ENCODE measurements around the gene PEX11A. TPM values are rescaled to one million over a fixed set of nuclear protein-coding genes. Genes with fewer than 3 reads are reported as not detected.

The PEX11A gene
- polyA plus RNA-seq, 1 experiment = 7.5 TPM

- Histone ChIP-seq H3K9me3 (ENCODE audit: control insufficient read depth, insufficient read depth, low read length) (no peaks in the 10 kb centered on the region; the same call in 1 of the 2 replicates), H3K27ac (ENCODE audit: low read depth, low read length) (no peak overlapping the region), H3K4me3 (ENCODE audit: low read depth, low read length) (no peak overlapping the region), H3K27me3 (ENCODE audit: control insufficient read depth, insufficient read depth, low read length) (peaks cover 3% of the 10 kb centered on the region)
- TF ChIP-seq CTCF (IDR thresholded peaks at IDR 0.05; ENCODE audit: low read depth, low read length) = no peak
- ChIA-PET CTCF (no interaction called here), POLR2A (no interaction called here)
- no peak for DNase-seq (ENCODE audit: low read depth, low spot score)
These were observed 21.2 kb downstream of the PEX11A start for GRCh38 chr15:89669309-89669865.

GRCh38 chr15:89668171-89668570 lies 22.4 kb downstream of the PEX11A start:
- ChIA-PET CTCF (interaction anchor here (0.7 kb wide), 1 partner anchor 220 kb away, joined by 3 read pairs; no protein-coding TSS in a partner anchor), POLR2A (no interaction called here)
- Histone ChIP-seq H3K9me3 (ENCODE audit: control insufficient read depth, insufficient read depth, low read length) (no peaks in the 10 kb centered on the region; the same call in 1 of the 2 replicates), H3K4me3 (ENCODE audit: low read depth, low read length) (no peak overlapping the region), H3K27ac (ENCODE audit: low read depth, low read length) (no peak overlapping the region), H3K27me3 (ENCODE audit: control insufficient read depth, insufficient read depth, low read length) (peaks cover 3% of the 10 kb centered on the region)
- TF ChIP-seq CTCF (IDR thresholded peaks at IDR 0.05; ENCODE audit: low read depth, low read length) = no peak
- no peak for DNase-seq (ENCODE audit: low read depth, low spot score)

GRCh38 chr15:89667706-89667960 lies 22.9 kb downstream of the PEX11A start:
- Histone ChIP-seq H3K27ac (ENCODE audit: low read depth, low read length) (no peak overlapping the region), H3K4me3 (ENCODE audit: low read depth, low read length) (no peak overlapping the region), H3K27me3 (ENCODE audit: control insufficient read depth, insufficient read depth, low read length) (peaks cover 3% of the 10 kb centered on the region), H3K9me3 (ENCODE audit: control insufficient read depth, insufficient read depth, low read length) (no peaks in the 10 kb centered on the region; the same call in 1 of the 2 replicates)
- ChIA-PET CTCF (no interaction called here), POLR2A (no interaction called here)
- no peak for TF ChIP-seq CTCF (IDR thresholded peaks at IDR 0.05; ENCODE audit: low read depth, low read length)
- no peak for DNase-seq (ENCODE audit: low read depth, low spot score)

- Histone ChIP-seq H3K4me3 (ENCODE audit: low read depth, low read length) (no peak overlapping the region), H3K9me3 (ENCODE audit: control insufficient read depth, insufficient read depth, low read length) (no peaks in the 10 kb centered on the region; the same call in 1 of the 2 replicates), H3K27ac (ENCODE audit: low read depth, low read length) (no peak overlapping the region), H3K27me3 (ENCODE audit: control insufficient read depth, insufficient read depth, low read length) (peaks cover 3% of the 10 kb centered on the region)
- no peak for TF ChIP-seq CTCF (IDR thresholded peaks at IDR 0.05; ENCODE audit: low read depth, low read length)
- ChIA-PET CTCF (no interaction called here), POLR2A (no interaction called here)
- no peak for DNase-seq (ENCODE audit: low read depth, low spot score)
These were observed 23.5 kb downstream of the PEX11A start for GRCh38 chr15:89666858-89667705.

- peaks cover under 1% of the 10 kb centered on the region for H3K27me3 ChIP-seq (ENCODE audit: control insufficient read depth, insufficient read depth, low read length)
- CTCF ChIA-PET = no interaction called here
- POLR2A ChIA-PET = no interaction called here
- H3K27ac ChIP-seq (ENCODE audit: low read depth, low read length) = no peak overlapping the region
- no peak overlapping the region for H3K4me3 ChIP-seq (ENCODE audit: low read depth, low read length)
- no peak for DNase-seq (ENCODE audit: low read depth, low spot score)
- no peaks in the 10 kb centered on the region; the same call in 1 of the 2 replicates for H3K9me3 ChIP-seq (ENCODE audit: control insufficient read depth, insufficient read depth, low read length)
- no peak for TF ChIP-seq CTCF (IDR thresholded peaks at IDR 0.05; ENCODE audit: low read depth, low read length)
These were observed 24.2 kb downstream of the PEX11A start for GRCh38 chr15:89666184-89666857.
